CD4-positive, CD25-positive, alpha-beta regulatory T cell (primary cell): ENCODE data around the gene C15orf40. TPM values are rescaled to one million over a fixed set of nuclear protein-coding genes. Genes with fewer than 3 reads are reported as not detected.

Experiments used
- ATAC-seq, 2 donors: fragments of 150-1000 bp; cut with Tn5 transposase; one replicate each; pipeline ENCODE4 v1.10.0; 2021; ENCODE audit warnings: low read depth in 2 of 2, moderate number of reproducible peaks in 2 of 2, moderate library complexity in 1 of 2
- DNase-seq, 3 donors: peaks; one replicate each; pipeline versions ENCODE4 v3.0.0 to v3.0.0-alpha.2; 2012 to 2022; ENCODE audit warnings: mixed read lengths in 1 of 3
- H3K27ac ChIP-seq: one replicate; pipeline ENCODE4 v1.7.0; 2013; ENCODE audit warnings: mild to moderate bottlenecking, low read length; ENCODE audit not compliant: insufficient read depth, poor library complexity, severe bottlenecking
- H3K27me3 ChIP-seq: one replicate; pipeline ENCODE4 v1.7.0; 2013; ENCODE audit warnings: low read length; ENCODE audit not compliant: control insufficient read depth, insufficient read depth
- H3K36me3 ChIP-seq: one replicate; pipeline ENCODE4 v1.7.0; 2013; ENCODE audit warnings: mild to moderate bottlenecking, low read length, moderate library complexity; ENCODE audit not compliant: control insufficient read depth, insufficient read depth
- H3K4me1 ChIP-seq: 2 replicates; pipeline ENCODE4 v1.7.0; 2013; ENCODE audit warnings: mild to moderate bottlenecking, low read length; ENCODE audit not compliant: insufficient read depth, control insufficient read depth, poor library complexity, severe bottlenecking
- H3K4me3 ChIP-seq: one replicate; pipeline ENCODE4 v1.7.0; 2013; ENCODE audit warnings: low read depth, mild to moderate bottlenecking, low read length, moderate library complexity
- H3K9me3 ChIP-seq, 2 experiments: 1 replicate in 1 of 2; 2 replicates in 1 of 2; pipeline ENCODE4 v1.7.0; 2013; ENCODE audit warnings: low read length in 2 of 2, mild to moderate bottlenecking in 1 of 2, moderate library complexity in 1 of 2; ENCODE audit not compliant: control insufficient read depth in 2 of 2
- H3K27ac Mint-ChIP-seq, 3 donors: one replicate each; pipeline ENCODE4 v1.8.0; 2020 to 2022; ENCODE audit warnings: mild to moderate bottlenecking in 3 of 3, mixed read lengths in 3 of 3, moderate library complexity in 2 of 3
- H3K27me3 Mint-ChIP-seq: one replicate; pipeline ENCODE4 v1.8.0; 2022; ENCODE audit warnings: mild to moderate bottlenecking, mixed read lengths
- H3K36me3 Mint-ChIP-seq: one replicate; pipeline ENCODE4 v1.8.0; 2020; ENCODE audit warnings: mixed read lengths
- H3K4me1 Mint-ChIP-seq, 4 donors: one replicate each; pipeline ENCODE4 v1.8.0; 2020 to 2022; ENCODE audit warnings: mixed read lengths in 4 of 4, mild to moderate bottlenecking in 1 of 4
- H3K4me3 Mint-ChIP-seq, 4 donors: one replicate each; pipeline ENCODE4 v1.8.0; 2020 to 2022; ENCODE audit warnings: mild to moderate bottlenecking in 4 of 4, mixed read lengths in 4 of 4, moderate library complexity in 3 of 4
- H3K9me3 Mint-ChIP-seq, 7 donors: one replicate each; pipeline ENCODE4 v1.8.0; 2020 to 2022; ENCODE audit warnings: mixed read lengths in 7 of 7, mild to moderate bottlenecking in 3 of 7, moderate library complexity in 2 of 7
- polyA plus RNA-seq, 4 donors: library from polyadenylated mRNA; unstranded; fragments of 300-500 nt; fragmentation: Illumina TruSeq; gene quantifications; one replicate each; pipeline ENCODE4 v1.2.3, GENCODE V29; 2021
- total RNA-seq: library from RNA; stranded (reverse); gene quantifications from one replicate; pipeline ENCODE4 v1.2.3, GENCODE V29; 2022

C15orf40 gene
- total and polyA plus RNA-seq, 5 donors from 2014 or later = 20.0 to 77.0 (median 56.3) TPM

DNA sequence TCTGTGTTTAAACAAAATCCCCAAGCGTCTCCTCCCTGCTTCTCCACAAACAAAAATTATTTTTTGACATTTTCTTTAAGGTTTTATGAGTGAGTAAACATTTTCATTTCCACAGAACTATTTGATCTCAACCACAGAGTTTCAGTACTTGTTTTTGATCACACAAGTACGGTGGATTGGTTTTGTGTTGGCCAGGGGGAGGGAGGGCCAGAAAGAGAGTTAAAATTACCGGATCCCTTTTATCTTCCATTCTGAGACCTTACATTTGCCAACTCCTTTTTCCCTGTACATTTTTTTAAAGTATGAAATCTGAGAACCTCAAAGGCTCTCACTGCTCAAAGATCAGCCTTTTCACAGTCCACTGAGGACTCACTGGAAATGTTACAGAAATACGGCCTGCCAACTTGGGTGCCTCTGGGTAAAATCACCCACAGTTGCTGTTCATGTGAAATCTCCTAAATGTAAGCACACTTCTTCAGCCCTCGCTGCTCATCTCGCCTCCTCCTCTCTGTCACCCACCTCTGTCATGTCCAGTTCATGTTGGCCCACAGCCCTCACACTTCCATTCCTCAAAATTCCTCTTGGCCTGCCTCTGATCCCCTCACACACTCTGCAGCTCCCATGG is 60.6 kb downstream of the C15orf40 start:
- no peaks in the 10 kb centered on the region for H3K36me3 ChIP-seq
- Mint-ChIP-seq H3K27ac (no peak overlapping the region), H3K9me3 (peaks cover 0 to 6% (median 0%) of the 10 kb centered on the region in 7 donors), H3K36me3 (no peaks in the 10 kb centered on the region), H3K4me3 (no peak overlapping the region), H3K27me3 (peaks cover 19% of the 10 kb centered on the region), H3K4me1 (peaks cover 0 to 6% (median 3%) of the 10 kb centered on the region in 4 donors)
- ATAC-seq (no peak), DNase-seq (peak in 1 of 3 donors; percentile 27)
- H3K27ac ChIP-seq = no peak overlapping the region
- no peak overlapping the region for H3K4me3 ChIP-seq
- H3K27me3 ChIP-seq = peaks cover 33% of the 10 kb centered on the region
- peaks cover 9% of the 10 kb centered on the region for H3K4me1 ChIP-seq
- no peaks in the 10 kb centered on the region for H3K9me3 ChIP-seq

DNA sequence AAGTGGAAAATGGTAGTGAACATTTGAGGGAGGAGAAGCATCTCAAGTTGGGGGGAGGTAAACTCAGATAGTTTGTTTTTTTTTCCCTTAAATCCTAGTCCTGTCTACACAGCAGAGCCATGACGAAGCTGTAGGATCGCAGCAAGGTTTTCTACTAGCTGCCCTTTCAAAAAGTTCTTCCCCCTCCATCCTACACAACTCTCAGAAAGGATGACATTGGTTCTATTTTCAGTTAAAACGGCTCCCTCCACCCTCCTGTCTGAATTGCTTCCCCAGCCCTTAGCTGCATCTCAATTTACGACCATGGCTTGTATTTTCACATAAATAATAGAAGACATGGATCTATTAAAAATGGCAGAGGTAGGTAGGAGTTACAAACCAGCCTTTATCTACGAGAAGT is 61.1 kb downstream of the C15orf40 start:
- no peaks in the 10 kb centered on the region for H3K9me3 ChIP-seq
- Mint-ChIP-seq H3K27ac (no peak overlapping the region), H3K9me3 (peaks cover 0 to 6% (median 0%) of the 10 kb centered on the region in 7 donors), H3K36me3 (no peaks in the 10 kb centered on the region), H3K4me3 (no peak overlapping the region), H3K4me1 (peaks cover 0 to 6% (median 3%) of the 10 kb centered on the region in 4 donors), H3K27me3 (peaks cover 19% of the 10 kb centered on the region)
- peaks cover 9% of the 10 kb centered on the region for H3K4me1 ChIP-seq
- no peak overlapping the region for H3K4me3 ChIP-seq
- no peaks in the 10 kb centered on the region for H3K36me3 ChIP-seq
- no peak overlapping the region for H3K27ac ChIP-seq
- ATAC-seq (no peak), DNase-seq (no peak)
- peaks cover 33% of the 10 kb centered on the region for H3K27me3 ChIP-seq

DNA sequence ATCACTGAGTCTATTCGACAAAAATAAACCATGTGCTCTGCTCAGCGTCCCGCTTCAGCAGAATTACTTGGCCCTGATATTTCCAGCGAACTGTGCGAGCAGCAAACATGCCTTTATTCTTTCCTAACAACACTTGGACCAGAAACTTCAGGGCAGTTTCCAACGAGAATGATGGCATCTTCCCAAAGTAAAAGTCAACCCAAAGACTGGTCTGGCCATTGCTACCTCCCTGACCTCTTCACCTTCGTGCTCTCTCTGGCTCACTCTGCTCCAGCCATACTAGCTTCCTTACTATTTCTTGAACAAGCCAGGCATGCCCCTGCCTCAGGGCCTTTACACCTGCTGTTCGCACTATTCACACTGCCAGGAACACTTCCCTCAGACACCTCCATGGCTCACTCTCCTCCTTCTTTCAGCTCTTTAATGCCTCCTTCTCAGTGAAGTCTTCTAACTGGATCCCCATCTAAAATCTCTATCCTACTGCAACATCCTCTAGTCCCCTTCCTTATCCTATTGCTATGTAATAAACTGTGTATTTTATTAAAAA is 65.2 kb downstream of the C15orf40 start:
- Histone ChIP-seq H3K27ac (no peak overlapping the region), H3K4me3 (no peak overlapping the region), H3K9me3 (no peaks in the 10 kb centered on the region), H3K36me3 (no peaks in the 10 kb centered on the region), H3K27me3 (peaks cover 25% of the 10 kb centered on the region), H3K4me1 (no peaks in the 10 kb centered on the region)
- peaks cover 3% of the 10 kb centered on the region for H3K36me3 Mint-ChIP-seq
- H3K4me1 Mint-ChIP-seq = no peaks in the 10 kb centered on the region
- no peak overlapping the region for H3K27ac Mint-ChIP-seq
- no peak overlapping the region for H3K4me3 Mint-ChIP-seq
- H3K9me3 Mint-ChIP-seq = peaks cover 0 to 6% (median 0%) of the 10 kb centered on the region in 7 donors
- DNase-seq (no peak), ATAC-seq (no peak)
- peaks cover 8% of the 10 kb centered on the region for H3K27me3 Mint-ChIP-seq

DNA sequence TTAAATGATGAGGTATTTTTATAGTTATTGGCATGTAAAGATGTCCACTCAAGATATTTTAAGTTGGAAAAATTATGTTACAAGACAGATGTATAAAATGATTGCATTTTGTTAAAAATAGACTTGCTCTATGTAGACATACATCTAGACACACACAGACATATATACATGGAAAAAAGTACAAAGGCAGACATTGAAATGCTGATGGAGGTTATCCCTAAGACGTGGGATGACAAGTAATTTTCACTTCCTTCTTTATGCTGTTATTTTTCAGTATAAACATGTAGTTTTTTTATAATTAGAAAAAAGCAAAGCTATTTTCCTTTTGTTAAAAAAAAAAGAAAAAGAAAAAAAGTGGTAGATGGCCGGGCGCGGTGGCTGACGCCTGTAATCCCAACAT is 66.1 kb downstream of the C15orf40 start:
- H3K4me1 Mint-ChIP-seq = no peaks in the 10 kb centered on the region
- peaks cover 8% of the 10 kb centered on the region for H3K27me3 Mint-ChIP-seq
- Histone ChIP-seq H3K4me3 (no peak overlapping the region), H3K27me3 (peaks cover 17% of the 10 kb centered on the region), H3K27ac (no peak overlapping the region), H3K4me1 (no peaks in the 10 kb centered on the region), H3K9me3 (no peaks in the 10 kb centered on the region), H3K36me3 (no peaks in the 10 kb centered on the region)
- ATAC-seq (no peak), DNase-seq (no peak)
- H3K9me3 Mint-ChIP-seq = peaks cover 0 to 6% (median 0%) of the 10 kb centered on the region in 7 donors
- H3K27ac Mint-ChIP-seq = no peak overlapping the region
- peaks cover 3% of the 10 kb centered on the region for H3K36me3 Mint-ChIP-seq
- H3K4me3 Mint-ChIP-seq = no peak overlapping the region

DNA sequence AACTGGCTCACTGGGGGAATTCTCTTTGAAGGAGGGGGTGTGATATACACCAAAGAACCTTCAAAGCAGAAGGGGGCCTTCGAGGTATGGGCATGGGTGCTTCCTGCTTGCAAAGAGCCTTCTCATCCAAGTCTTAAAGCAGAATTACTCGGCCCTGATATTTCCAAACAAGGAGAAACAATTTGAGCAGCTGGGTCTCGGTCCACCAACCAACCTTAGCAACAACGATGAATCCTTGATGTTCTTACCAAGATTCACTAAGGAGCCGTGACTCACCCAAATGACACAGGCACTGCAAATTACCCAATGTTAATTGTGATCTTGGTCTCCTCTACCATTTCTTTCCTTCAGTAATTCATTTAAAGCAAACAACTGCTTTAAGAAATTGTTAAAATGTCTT is 66.6 kb downstream of the C15orf40 start:
- no peaks in the 10 kb centered on the region for H3K9me3 ChIP-seq
- H3K4me3 ChIP-seq = no peak overlapping the region
- H3K4me3 Mint-ChIP-seq = no peak overlapping the region
- H3K27ac Mint-ChIP-seq = no peak overlapping the region
- DNase-seq (no peak), ATAC-seq (no peak)
- H3K36me3 Mint-ChIP-seq = peaks cover 3% of the 10 kb centered on the region
- no peak overlapping the region for H3K27ac ChIP-seq
- no peaks in the 10 kb centered on the region for H3K36me3 ChIP-seq
- peaks cover 0 to 6% (median 0%) of the 10 kb centered on the region in 7 donors for H3K9me3 Mint-ChIP-seq
- H3K4me1 ChIP-seq = no peaks in the 10 kb centered on the region
- H3K27me3 ChIP-seq = peaks cover 13% of the 10 kb centered on the region
- H3K4me1 Mint-ChIP-seq = no peaks in the 10 kb centered on the region
- peaks cover 8% of the 10 kb centered on the region for H3K27me3 Mint-ChIP-seq

DNA sequence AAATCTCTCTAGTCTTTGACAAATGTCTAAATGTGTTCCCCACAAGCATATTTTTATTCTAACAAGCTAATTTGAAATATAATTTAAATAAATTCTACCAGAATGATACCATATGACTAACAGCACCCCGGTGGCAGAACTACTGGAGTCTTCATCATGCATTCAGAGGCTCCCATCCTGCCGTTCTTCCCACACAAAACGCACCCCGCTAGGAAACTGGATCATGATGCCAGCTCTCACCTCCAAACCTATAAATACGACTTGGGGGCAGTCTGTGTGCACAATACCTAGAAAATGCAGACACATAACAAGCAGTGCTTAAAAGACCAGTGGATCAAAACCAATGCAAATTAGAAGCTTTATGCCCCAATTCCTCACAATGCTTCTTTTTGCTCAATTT is 67.4 kb downstream of the C15orf40 start:
- peaks cover 0 to 6% (median 0%) of the 10 kb centered on the region in 7 donors for H3K9me3 Mint-ChIP-seq
- H3K9me3 ChIP-seq = no peaks in the 10 kb centered on the region
- H3K27ac ChIP-seq = no peak overlapping the region
- no peak overlapping the region for H3K4me3 ChIP-seq
- H3K4me3 Mint-ChIP-seq = no peak overlapping the region
- DNase-seq (no peak), ATAC-seq (no peak)
- H3K27ac Mint-ChIP-seq = no peak overlapping the region
- H3K36me3 ChIP-seq = no peaks in the 10 kb centered on the region
- H3K27me3 Mint-ChIP-seq = peaks cover 8% of the 10 kb centered on the region
- H3K27me3 ChIP-seq = peaks cover 8% of the 10 kb centered on the region
- peaks cover 3% of the 10 kb centered on the region for H3K36me3 Mint-ChIP-seq
- H3K4me1 ChIP-seq = no peaks in the 10 kb centered on the region
- H3K4me1 Mint-ChIP-seq = no peaks in the 10 kb centered on the region

DNA sequence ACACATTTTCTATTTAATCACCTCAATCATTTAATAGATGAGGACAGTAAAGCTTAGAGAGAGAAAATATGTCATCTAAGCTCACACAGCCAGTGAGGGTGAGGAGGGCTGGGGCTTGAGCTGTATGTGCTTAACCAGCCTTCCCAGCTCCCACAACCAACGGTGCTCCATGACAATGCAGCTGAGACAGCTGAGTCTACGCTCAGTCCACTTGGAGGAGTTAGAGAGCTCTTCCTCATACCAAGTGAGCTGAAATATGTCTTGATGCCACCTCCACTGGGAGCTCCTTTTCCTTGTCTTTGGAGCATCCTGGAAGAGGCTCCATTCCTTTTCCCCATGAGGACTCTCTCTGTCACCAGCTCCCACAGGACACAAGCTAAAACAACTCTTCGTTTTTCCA is 68.3 kb downstream of the C15orf40 start:
- peaks cover 3% of the 10 kb centered on the region for H3K27me3 ChIP-seq
- no peaks in the 10 kb centered on the region for H3K36me3 ChIP-seq
- Mint-ChIP-seq H3K27me3 (peaks cover 8% of the 10 kb centered on the region), H3K4me3 (no peak overlapping the region), H3K9me3 (peaks cover 0 to 6% (median 0%) of the 10 kb centered on the region in 7 donors), H3K4me1 (no peaks in the 10 kb centered on the region), H3K27ac (no peak overlapping the region), H3K36me3 (peaks cover 7% of the 10 kb centered on the region)
- no peak for DNase-seq
- no peaks in the 10 kb centered on the region for H3K9me3 ChIP-seq
- ATAC-seq = no peak
- no peak overlapping the region for H3K4me3 ChIP-seq
- no peak overlapping the region for H3K27ac ChIP-seq
- H3K4me1 ChIP-seq = no peaks in the 10 kb centered on the region

DNA sequence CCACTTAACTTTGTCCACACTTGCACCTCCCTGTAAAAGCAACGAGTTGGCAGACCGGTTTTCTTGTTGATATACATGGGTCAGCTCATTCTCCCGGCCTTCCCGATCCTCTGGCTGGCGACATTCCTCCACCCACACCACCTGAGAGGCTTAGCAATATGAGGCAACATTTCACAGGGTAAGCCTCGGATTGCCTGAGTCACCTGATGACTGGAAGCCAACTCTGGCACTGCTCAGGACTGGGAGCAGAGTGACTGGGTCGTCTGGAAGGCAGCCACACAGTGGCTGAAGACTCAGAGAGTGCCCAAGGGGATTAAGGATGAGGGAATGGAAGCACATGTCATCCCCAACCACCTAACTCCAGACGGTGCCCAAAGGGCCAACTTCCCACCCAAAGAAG is 68.7 kb downstream of the C15orf40 start:
- DNase-seq (no peak), ATAC-seq (no peak)
- H3K27ac Mint-ChIP-seq = no peak overlapping the region
- peaks cover 7% of the 10 kb centered on the region for H3K36me3 Mint-ChIP-seq
- Histone ChIP-seq H3K4me1 (no peaks in the 10 kb centered on the region), H3K4me3 (no peak overlapping the region), H3K27me3 (peaks cover 3% of the 10 kb centered on the region), H3K27ac (no peak overlapping the region), H3K36me3 (no peaks in the 10 kb centered on the region), H3K9me3 (no peaks in the 10 kb centered on the region)
- H3K27me3 Mint-ChIP-seq = peaks cover 8% of the 10 kb centered on the region
- H3K9me3 Mint-ChIP-seq = peaks cover 0 to 6% (median 0%) of the 10 kb centered on the region in 7 donors
- no peaks in the 10 kb centered on the region for H3K4me1 Mint-ChIP-seq
- no peak overlapping the region for H3K4me3 Mint-ChIP-seq
